Left ventricle myocardium inferior (tissue), 1 donor: Measurements from ENCODE around the gene ZNF512B. TPM values are rescaled to one million over a fixed set of nuclear protein-coding genes. Genes with fewer than 3 reads are reported as not detected.

Experiments
- DNase-seq: peaks from one replicate; pipeline ENCODE4 v3.0.0-alpha.2; 2020
- H3K27ac ChIP-seq: fragments of 200-600 bp; replicated peaks from 2 replicates; pipeline ENCODE4 v1.8.0; 2021
- H3K27me3 ChIP-seq: fragments of 200-600 bp; 2 replicates; pipeline ENCODE4 v1.8.0; 2021; ENCODE audit warnings: low read depth
- H3K36me3 ChIP-seq: fragments of 200-600 bp; 2 replicates; pipeline ENCODE4 v1.8.0; 2021
- H3K4me1 ChIP-seq: fragments of 200-600 bp; 2 replicates; pipeline ENCODE4 v1.8.0; 2021
- H3K4me3 ChIP-seq: fragments of 200-600 bp; 2 replicates; pipeline ENCODE4 v1.8.0; 2021; ENCODE audit warnings: mild to moderate bottlenecking, moderate library complexity
- H3K9me3 ChIP-seq: fragments of 200-600 bp; replicated peaks from 2 replicates; pipeline ENCODE4 v1.8.0; 2021
- intact Hi-C: fragments of 100-400 bp; cut with micrococcal nuclease; formaldehyde crosslinking; loops from one replicate; pipeline ENCODE4 v1.11.0; 2022
- microRNA-seq: library from miRNA; unstranded; fragments of <30 nt; microRNA quantifications from one replicate; pipeline ENCODE4 v1.2.0, GENCODE V29; 2020
- total RNA-seq: library from RNA; stranded (reverse); fragmentation: NEBNext Ultra II Directional; extraction: Animal tissue kit (Norgen Biotek cat#: 25700); gene quantifications from one replicate; pipeline ENCODE4 v1.2.1, GENCODE V29; 2021
- TF ChIP-seq, protein P1 (sequence below): fragments of 200-600 bp; IDR thresholded peaks from 2 replicates; pipeline ENCODE4 v1.8.0; 2021; ENCODE audit warnings: antibody characterized with exemption, mild to moderate bottlenecking, borderline replicate concordance
- donor health status: DM: no; HTN: yes; CAD: no; lungs with severe emphysema.

The ZNF512B gene
- total RNA-seq, 1 donor from 2014 or later: 12.6 TPM

DNA sequence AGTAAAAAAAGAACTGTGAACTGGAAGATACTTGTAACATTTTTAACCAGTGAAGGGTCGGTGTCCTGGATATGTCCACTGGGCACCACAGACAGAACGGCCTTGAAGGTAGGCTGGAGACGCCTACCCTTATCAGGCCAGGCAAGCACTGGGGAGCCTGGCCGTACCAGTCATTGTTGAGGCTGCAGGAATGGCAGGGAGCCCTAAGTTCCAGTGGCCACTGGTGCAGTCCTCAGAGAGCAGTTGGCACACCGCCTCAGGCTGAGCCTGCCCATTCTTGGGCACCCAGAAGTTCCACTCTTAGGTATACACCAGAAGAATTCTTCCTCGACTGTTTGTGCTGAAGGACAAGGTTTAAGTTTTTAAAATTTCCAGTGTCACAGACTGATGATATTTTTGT lies 54.3 kb downstream of the ZNF512B start:
- TF ChIP-seq, protein P1, sequence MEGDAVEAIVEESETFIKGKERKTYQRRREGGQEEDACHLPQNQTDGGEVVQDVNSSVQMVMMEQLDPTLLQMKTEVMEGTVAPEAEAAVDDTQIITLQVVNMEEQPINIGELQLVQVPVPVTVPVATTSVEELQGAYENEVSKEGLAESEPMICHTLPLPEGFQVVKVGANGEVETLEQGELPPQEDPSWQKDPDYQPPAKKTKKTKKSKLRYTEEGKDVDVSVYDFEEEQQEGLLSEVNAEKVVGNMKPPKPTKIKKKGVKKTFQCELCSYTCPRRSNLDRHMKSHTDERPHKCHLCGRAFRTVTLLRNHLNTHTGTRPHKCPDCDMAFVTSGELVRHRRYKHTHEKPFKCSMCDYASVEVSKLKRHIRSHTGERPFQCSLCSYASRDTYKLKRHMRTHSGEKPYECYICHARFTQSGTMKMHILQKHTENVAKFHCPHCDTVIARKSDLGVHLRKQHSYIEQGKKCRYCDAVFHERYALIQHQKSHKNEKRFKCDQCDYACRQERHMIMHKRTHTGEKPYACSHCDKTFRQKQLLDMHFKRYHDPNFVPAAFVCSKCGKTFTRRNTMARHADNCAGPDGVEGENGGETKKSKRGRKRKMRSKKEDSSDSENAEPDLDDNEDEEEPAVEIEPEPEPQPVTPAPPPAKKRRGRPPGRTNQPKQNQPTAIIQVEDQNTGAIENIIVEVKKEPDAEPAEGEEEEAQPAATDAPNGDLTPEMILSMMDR: no peak
- Histone ChIP-seq H3K4me1 (peaks cover 48% of the 10 kb centered on the region), H3K36me3 (no peaks in the 10 kb centered on the region), H3K27me3 (no peaks in the 10 kb centered on the region), H3K4me3 (no peak overlapping the region), H3K9me3 (peaks cover 9% of the 10 kb centered on the region), H3K27ac (peak overlapping the region; percentile 34)
- intact Hi-C loops: no loop called here
- DNase-seq: peak; percentile 61

DNA sequence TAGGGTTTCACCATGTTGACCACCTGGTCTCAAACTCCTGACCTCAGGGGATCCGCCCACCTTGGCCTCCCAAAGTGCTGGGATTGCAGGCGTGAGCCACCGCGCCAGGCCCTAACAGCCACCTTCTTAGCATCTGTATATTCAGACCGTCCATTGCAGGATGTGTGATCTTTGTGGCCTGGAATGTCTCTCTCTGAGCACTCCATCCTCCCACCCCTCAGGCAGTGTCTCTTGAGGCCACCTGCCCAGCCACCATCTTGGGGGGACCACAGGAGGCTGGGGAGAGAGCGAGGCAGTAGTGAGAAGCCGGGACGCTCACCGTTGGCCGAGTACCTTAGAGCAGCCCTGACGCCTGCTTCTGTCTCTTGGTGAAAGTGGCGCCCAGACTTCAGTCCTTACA lies 56.0 kb downstream of the ZNF512B start:
- DNase-seq: no peak
- peaks cover 9% of the 10 kb centered on the region for H3K9me3 ChIP-seq
- H3K27ac ChIP-seq: no peak overlapping the region
- H3K36me3 ChIP-seq: no peaks in the 10 kb centered on the region
- intact Hi-C loops: no loop called here
- no peaks in the 10 kb centered on the region for H3K27me3 ChIP-seq
- no peak overlapping the region for H3K4me3 ChIP-seq
- TF ChIP-seq, protein P1: no peak
- peaks cover 62% of the 10 kb centered on the region for H3K4me1 ChIP-seq

DNA sequence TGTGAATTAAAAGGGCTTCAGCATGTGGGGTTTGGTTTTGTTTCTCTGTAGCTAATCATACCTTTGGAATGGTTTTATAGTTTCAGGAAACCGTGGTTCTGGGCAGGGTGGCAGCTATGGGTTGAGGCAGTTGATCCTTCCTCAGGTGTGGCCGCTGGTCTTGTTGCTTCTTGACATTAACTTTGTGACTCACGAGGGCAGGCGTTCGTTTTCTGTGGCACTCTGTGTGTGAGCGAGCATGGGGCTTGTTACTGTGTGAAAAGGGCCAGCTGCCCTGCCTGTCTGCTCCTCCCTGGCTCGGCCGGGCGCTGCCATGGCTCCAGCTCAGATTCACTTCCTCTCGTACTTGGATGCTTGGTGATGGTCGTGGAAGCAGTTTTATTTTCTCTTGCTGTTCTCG lies 58.6 kb downstream of the ZNF512B start:
- no peak overlapping the region for H3K4me3 ChIP-seq
- H3K36me3 ChIP-seq: no peaks in the 10 kb centered on the region
- peaks cover 78% of the 10 kb centered on the region for H3K4me1 ChIP-seq
- no peak for DNase-seq
- TF ChIP-seq, protein P1: no peak
- no peaks in the 10 kb centered on the region for H3K27me3 ChIP-seq
- H3K27ac ChIP-seq: peak overlapping the region; percentile 8
- intact Hi-C loops: no loop called here
- peaks cover 2% of the 10 kb centered on the region for H3K9me3 ChIP-seq

DNA sequence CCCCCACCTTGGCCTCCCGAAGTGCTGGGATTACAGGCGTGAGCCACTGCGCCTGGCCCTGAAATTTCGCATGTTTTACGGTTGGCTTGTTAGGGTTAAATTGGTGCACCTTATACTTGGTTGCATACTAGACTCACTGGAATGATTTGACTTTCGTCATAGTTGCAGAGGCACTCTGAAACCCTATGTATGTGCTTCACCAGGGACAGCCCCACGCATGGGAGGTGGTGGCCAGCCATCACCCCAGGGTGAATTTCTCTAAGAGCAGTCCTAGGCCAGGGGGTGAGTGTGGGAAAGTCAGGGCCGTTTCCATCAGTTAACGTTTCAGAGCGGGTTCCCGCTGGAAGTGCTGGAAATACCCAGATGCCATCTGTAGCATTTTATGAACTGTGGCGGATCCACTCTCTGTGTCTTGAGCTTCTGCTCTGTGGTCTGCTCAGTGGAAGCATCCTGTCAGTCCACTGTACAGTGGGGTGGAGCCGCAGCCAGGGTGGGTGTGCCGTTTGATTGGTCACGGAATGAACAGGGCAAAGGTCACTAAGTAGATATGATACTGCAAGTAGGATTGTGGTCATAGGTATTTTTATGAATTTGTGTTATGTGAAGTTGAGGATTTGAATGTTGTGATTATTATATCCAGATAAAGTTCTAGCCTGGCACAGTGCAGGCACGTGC lies 61.6 kb downstream of the ZNF512B start:
- DNase-seq: no peak
- TF ChIP-seq, protein P1: no peak
- H3K36me3 ChIP-seq: no peaks in the 10 kb centered on the region
- H3K9me3 ChIP-seq: no peaks in the 10 kb centered on the region
- intact Hi-C loops: no loop called here
- no peak overlapping the region for H3K4me3 ChIP-seq
- no peaks in the 10 kb centered on the region for H3K27me3 ChIP-seq
- peaks cover 76% of the 10 kb centered on the region for H3K4me1 ChIP-seq
- H3K27ac ChIP-seq: no peak overlapping the region

Small RNA genes lying within 50 kb of the gene (microRNA-seq; reads per million reads assigned to microRNA genes)
- gene MIR1914 (not detected), gene MIR647 (not detected), gene MIR941-1 (not detected), gene MIR941-2 (not detected), gene MIR941-3 (not detected), gene MIR941-4 (not detected), gene MIR941-5 (not detected)

Other genes with a start within 250 kb of the ZNF512B start
- 3.4 TPM for gene LIME1, start 233.3 kb downstream of the ZNF512B start, total RNA-seq
- gene SLC2A4RG, start 230.2 kb downstream of the ZNF512B start, total RNA-seq: 79.2 TPM
- gene ZBTB46, start 138.7 kb downstream of the ZNF512B start, total RNA-seq: 13.6 TPM
- gene ABHD16B, start 108.4 kb downstream of the ZNF512B start, total RNA-seq: not detected
- 72.0 TPM for gene TPD52L2, start 104.7 kb downstream of the ZNF512B start, total RNA-seq
- 42.8 TPM for gene DNAJC5, start 74.8 kb downstream of the ZNF512B start, total RNA-seq
- gene UCKL1, start 13.5 kb downstream of the ZNF512B start, total RNA-seq: 41.0 TPM
- 5.6 TPM for gene SAMD10, start 9.7 kb upstream of the ZNF512B start, total RNA-seq
- gene PRPF6, start 11.2 kb upstream of the ZNF512B start, total RNA-seq: 46.8 TPM
- 0.55 TPM for gene C20orf204, start 66.3 kb upstream of the ZNF512B start, total RNA-seq
- gene SOX18, start 79.7 kb upstream of the ZNF512B start, total RNA-seq: 30.5 TPM
- 38.9 TPM for gene TCEA2, start 93.3 kb upstream of the ZNF512B start, total RNA-seq
- 6.1 TPM for gene RGS19, start 109.6 kb upstream of the ZNF512B start, total RNA-seq
- 0.52 TPM for gene OPRL1, start 110.2 kb upstream of the ZNF512B start, total RNA-seq
- not detected for gene LKAAEAR1, start 114.5 kb upstream of the ZNF512B start, total RNA-seq
- not detected for gene NPBWR2, start 137.6 kb upstream of the ZNF512B start, total RNA-seq
- gene MYT1, start 194.5 kb upstream of the ZNF512B start, total RNA-seq: 0.11 TPM